GM12878 (cell line): ENCODE data around the gene SYNDIG1. TPM values are rescaled to one million over a fixed set of nuclear protein-coding genes. Genes with fewer than 3 reads are reported as not detected.

Source experiments
- ATAC-seq: fragments of 200-7000 bp; cut with Tn5 transposase; 3 replicates; pipeline ENCODE4 v1.9.1; 2020; ENCODE audit warnings: mild to moderate bottlenecking, moderate library complexity
- BruUV-seq: library from RNA; stranded (reverse); fragments of 400-500 nt; replicated peaks from 2 replicates; lab custom pipeline; 2021; lab: Mats Ljungman, UMichigan
- CTCF ChIA-PET: fragments of 300-600 bp; sonication (Branson Sonifier 250); formaldehyde crosslinking; extraction: SDS; loops from one replicate; lab custom pipeline; 2021; ENCODE audit warnings: inconsistent platforms; lab: Yijun Ruan, JAX
- POLR2A ChIA-PET: fragments of 350-600 bp; formaldehyde crosslinking; extraction: SDS; loops from one replicate; lab custom pipeline; 2021; ENCODE audit warnings: inconsistent platforms; lab: Charles Lee
- RAD21 ChIA-PET: fragments of 300-600 bp; sonication (Branson Sonifier 250); formaldehyde crosslinking; loops from one replicate; lab custom pipeline; 2023; ENCODE audit warnings: antibody characterized with exemption; ENCODE audit not compliant: unreplicated experiment; lab: Charles Lee
- SMC1A ChIA-PET: fragments of 300-600 bp; sonication (Branson Sonifier 250); formaldehyde crosslinking; loops from one replicate; lab custom pipeline; 2023; ENCODE audit not compliant: unreplicated experiment, uncharacterized antibody; lab: Charles Lee
- DNase-seq: peaks from one replicate; pipeline ENCODE4 v3.0.0-alpha.2; 2011; ENCODE audit warnings: low read depth, low spot score
- FAIRE-seq: peaks from 3 replicates; lab custom pipeline; 2011; peaks lifted over from hg19 to GRCh38; lab: Jason Lieb, UNC
- H2AFZ ChIP-seq: 2 replicates; pipeline ENCODE4 v1.6.0; 2011; ENCODE audit warnings: low read depth, low read length, control low read depth; ENCODE audit not compliant: control insufficient read depth
- H3K27ac ChIP-seq: 2 replicates; pipeline ENCODE4 v1.5.1; 2011; ENCODE audit warnings: control low read depth; ENCODE audit not compliant: control insufficient read depth, insufficient read depth
- H3K27me3 ChIP-seq, 2 experiments: replicated peaks in 1 of 2; 2 replicates each; pipeline versions ENCODE4 v1.6.0 to v1.6.1; 2011; ENCODE audit warnings: low read length in 1 of 2; ENCODE audit not compliant: control insufficient read depth in 2 of 2, insufficient read depth in 2 of 2
- H3K36me3 ChIP-seq, 2 experiments: 2 replicates each; pipeline ENCODE4 v1.5.1; 2011; ENCODE audit warnings: low read length in 1 of 2; ENCODE audit not compliant: control insufficient read depth in 2 of 2, insufficient read depth in 2 of 2
- H3K4me1 ChIP-seq: 2 replicates; pipeline ENCODE4 v1.6.1; 2011; ENCODE audit warnings: mild to moderate bottlenecking, low read length, moderate library complexity, mixed read lengths; ENCODE audit not compliant: control insufficient read depth, insufficient read depth
- H3K4me2 ChIP-seq: 2 replicates; pipeline ENCODE4 v1.6.0; 2011; ENCODE audit warnings: control low read depth; ENCODE audit not compliant: control insufficient read depth, insufficient read depth
- H3K4me3 ChIP-seq: fragments of 200-600 bp; sonication (generic); 2 replicates; pipeline ENCODE4 v1.5.1; 2016
- H3K79me2 ChIP-seq: 2 replicates; pipeline ENCODE4 v1.6.0; 2011; ENCODE audit warnings: low read length; ENCODE audit not compliant: control insufficient read depth, insufficient read depth
- H3K9ac ChIP-seq: 2 replicates; pipeline ENCODE4 v1.8.0; 2011; ENCODE audit warnings: low read length, control low read depth, mixed read lengths; ENCODE audit not compliant: control insufficient read depth, insufficient read depth
- H3K9me3 ChIP-seq: replicated peaks from 3 replicates; pipeline ENCODE4 v1.5.1; 2011; ENCODE audit warnings: mild to moderate bottlenecking, low read length; ENCODE audit not compliant: control insufficient read depth, insufficient read depth
- H4K20me1 ChIP-seq: 2 replicates; pipeline ENCODE4 v1.6.0; 2011; ENCODE audit not compliant: control insufficient read depth, insufficient read depth
- ATF2 ChIP-seq: IDR thresholded peaks from 2 replicates; pipeline ENCODE4 v1.6.1; 2012; ENCODE audit warnings: low read length, inconsistent platforms
- BMI1 ChIP-seq: fragments of 450-650 bp; IDR thresholded peaks from 2 replicates; pipeline ENCODE4 v1.6.1; 2016; ENCODE audit warnings: mild to moderate bottlenecking, moderate library complexity, borderline replicate concordance
- ELK1 ChIP-seq: IDR thresholded peaks from 2 replicates; pipeline ENCODE4 v1.6.1; 2012; ENCODE audit warnings: low read depth, low read length, improper control_type of control experiment
- KLF5 ChIP-seq: fragments of 450-650 bp; IDR thresholded peaks from 2 replicates; pipeline ENCODE4 v1.6.1; 2014; ENCODE audit warnings: mild to moderate bottlenecking; ENCODE audit not compliant: partially characterized antibody
- SIN3A ChIP-seq: IDR thresholded peaks from 2 replicates; pipeline ENCODE4 v1.6.1; 2012; ENCODE audit warnings: low read depth, low read length, improper control_type of control experiment
- STAT1 ChIP-seq: fragments of 450-650 bp; conservative IDR thresholded peaks from 2 replicates; pipeline ENCODE4 v1.6.1; 2014; ENCODE audit warnings: antibody characterized with exemption, mild to moderate bottlenecking
- ZZZ3 ChIP-seq: IDR thresholded peaks from 2 replicates; pipeline ENCODE4 v1.6.1; 2011; ENCODE audit warnings: low read depth; ENCODE audit not compliant: control insufficient read depth, insufficient read length
- WGBS: methylation state at CpG from one replicate; pipeline ENCODE4 v1.1.6; 2016; ENCODE audit warnings: low lambda C conversion rate; ENCODE audit not compliant: insufficient replicate concordance, insufficient coverage; ENCODE audit errors: missing lambda C conversion rate; 5-methylcytosine and 5-hydroxymethylcytosine counted together
- in situ Hi-C: fragments of 300-500 bp; cut with MboI; formaldehyde crosslinking; loops from 9 replicates; pipeline ENCODE4 v1.14.3; 2018; ENCODE audit warnings: mixed read lengths
- intact Hi-C: fragments of 100-400 bp; cut with micrococcal nuclease; formaldehyde crosslinking; loops from one replicate; pipeline ENCODE4 v1.14.2; 2022; ENCODE audit not compliant: unreplicated experiment
- polyA plus RNA-seq, 11 experiments: library from polyadenylated mRNA; depleted of rRNA in 4 of 11; unstranded in 6 of 11; stranded (reverse) in 5 of 11; fragments of >200 nt; fragmentation: Nextera tagmentation in 4 of 11; fragmentation: Illumina TruSeq in 1 of 11; extraction: Ambion mirVana in 4 of 11; extraction: Trizol in 1 of 11; gene quantifications; 1 replicate in 1 of 11; 2 replicates in 10 of 11; pipeline versions ENCODE4 v1.2.1 to v1.2.3, GENCODE V29; 2011 to 2016; ENCODE audit warnings: inconsistent platforms in 2 of 11, missing spikeins in 2 of 11, low read depth in 1 of 11
- total RNA-seq, 4 experiments: library from RNA; depleted of rRNA in 3 of 4; stranded (reverse); fragments of >200 nt in 3 of 4; fragmentation: Illumina TruSeq in 1 of 4; extraction: Trizol in 1 of 4; gene quantifications; 2 replicates each; pipeline versions ENCODE4 v1.2.1 to v1.2.3, GENCODE V29; 2013 to 2021

The SYNDIG1 gene
- total and polyA plus RNA-seq, 10 of the 15 experiments (the other 5 are each of a cell fraction or from before 2014, with no cell fraction given) = not detected

- Histone ChIP-seq H4K20me1 (no peaks in the 10 kb centered on the region), H2AFZ (no peak overlapping the region), H3K4me1 (no peaks in the 10 kb centered on the region), H3K79me2 (no peaks in the 10 kb centered on the region), H3K9me3 (no peaks in the 10 kb centered on the region), H3K27me3 (peaks cover 0 to 4% of the 10 kb centered on the region in 2 experiments; a peak in 2 of 4 replicates), H3K27ac (no peak overlapping the region), H3K36me3 (no peaks in the 10 kb centered on the region), H3K9ac (no peak overlapping the region), H3K4me2 (no peak overlapping the region), H3K4me3 (no peak overlapping the region)
- TF ChIP-seq SIN3A = no peak
- SMC1A ChIA-PET = no interaction called here
- no TSS peak for BruUV-seq
- DNase-seq = no peak
- in situ Hi-C loops (no loop called here), intact Hi-C loops (no loop called here)
- POLR2A ChIA-PET = interaction anchor here (0.6 kb wide), 1 partner anchor 9 kb away, joined by 4 read pairs; no protein-coding TSS in a partner anchor
- FAIRE-seq = no peak
- CTCF ChIA-PET = no interaction called here
- RAD21 ChIA-PET = no interaction called here
- ATAC-seq = no peak
- WGBS = 0% methylated on average over 1 of the region's 21 CpGs
Measured at GRCh38 chr20:24617757-24618450, 148.5 kb downstream of the SYNDIG1 start.

- Histone ChIP-seq H3K9me3 (no peaks in the 10 kb centered on the region), H3K4me3 (no peak overlapping the region), H3K4me1 (no peaks in the 10 kb centered on the region), H3K79me2 (no peaks in the 10 kb centered on the region), H4K20me1 (no peaks in the 10 kb centered on the region), H3K27ac (no peak overlapping the region), H3K9ac (no peak overlapping the region), H3K36me3 (no peaks in the 10 kb centered on the region), H3K27me3 (peaks cover 0 to 4% of the 10 kb centered on the region in 2 experiments; a peak in 2 of 4 replicates), H3K4me2 (no peak overlapping the region), H2AFZ (no peak overlapping the region)
- in situ Hi-C loops = no loop called here
- intact Hi-C loops = no loop called here
- ChIA-PET CTCF (no interaction called here), POLR2A (no interaction called here), SMC1A (interaction anchor here (1.4 kb wide), 1 partner anchor 9 kb away, joined by 4 read pairs; no protein-coding TSS in a partner anchor), RAD21 (no interaction called here)
- WGBS = 0% methylated on average over 1 of the region's 1 CpG
- no TSS peak for BruUV-seq
- TF ChIP-seq ATF2 (no peak), ELK1 (no peak), STAT1 (no peak), BMI1 (no peak), ZZZ3 (no peak), KLF5 (no peak)
- no peak for ATAC-seq
- FAIRE-seq = no peak
- DNase-seq = no peak
Measured at GRCh38 chr20:24618739-24619138, 149.3 kb downstream of the SYNDIG1 start.
